NCI-H146 (cell line): ENCODE measurements around the gene SULT1B1.
A peak's percentile ranks its signal among the peaks of the same experiment; 100 is the strongest.
"Not testable (repeated sequence)": the region's sequence is repeated elsewhere in the genome, so short reads cannot be mapped to it uniquely, and the experiment has no call there.

ENCODE experiments used
- DNase-seq: peaks from one replicate; lab custom pipeline; 2025; lab: John Stamatoyannopoulos, UW

The SULT1B1 gene

GRCh38 chr4:69760455-69760854, at the start of gene SULT1B1:
TSS of gene SULT1B1 (minus strand) at chr4:69760620. CDS start at chr4:69755217, 5,403 bp downstream.
- DNase-seq, result no peak

GRCh38 chr4:69800599-69800998, 40.2 kb upstream of the SULT1B1 start:
- no peak for DNase-seq

GRCh38 chr4:69799337-69799736, 38.9 kb upstream of the SULT1B1 start:
- DNase-seq, result no peak

- DNase-seq, result no peak
Observed at GRCh38 chr4:69793732-69794131, 33.3 kb upstream of the SULT1B1 start.

DNA sequence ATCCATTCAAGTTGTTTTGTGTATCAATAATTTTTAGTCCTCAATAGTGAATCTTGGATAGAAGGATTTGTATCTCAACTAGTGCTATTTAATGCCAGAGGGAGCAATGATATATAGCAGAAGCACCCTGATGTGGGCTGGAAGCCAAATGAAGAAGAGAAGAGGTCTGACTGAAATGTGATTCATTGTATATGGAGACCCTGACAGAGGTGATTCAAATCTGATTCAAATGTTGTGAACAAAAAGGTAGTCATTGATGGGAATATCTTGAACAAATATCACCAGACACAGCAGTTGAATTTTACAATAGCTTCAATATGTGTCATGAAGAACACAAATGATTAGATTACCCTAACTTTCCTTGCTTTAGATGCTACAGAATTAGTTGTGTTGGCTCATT, 27.5 kb upstream of the SULT1B1 start:
- no peak for DNase-seq

DNA sequence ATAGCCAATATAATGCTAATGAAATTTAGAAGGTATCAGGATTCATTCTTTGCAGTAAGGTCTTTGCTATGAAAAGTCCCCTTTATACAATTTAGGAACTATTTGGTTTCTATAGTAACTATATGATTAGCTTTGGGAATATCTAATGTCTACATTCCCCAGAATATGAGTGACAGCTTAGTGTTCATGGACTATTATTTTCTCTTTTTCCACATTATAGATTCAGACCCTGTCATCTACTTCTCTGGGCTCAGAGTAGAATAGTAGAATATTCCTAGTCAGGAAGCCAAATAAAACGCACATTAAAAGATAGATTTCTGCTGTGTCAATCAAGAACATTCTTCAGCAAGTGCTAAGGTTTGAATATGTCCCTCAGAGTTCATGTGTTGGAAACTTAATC, 26.1 kb upstream of the SULT1B1 start:
- no peak for DNase-seq

- DNase-seq, result no peak
Observed at GRCh38 chr4:69785211-69785831, 24.9 kb upstream of the SULT1B1 start.

- no peak for DNase-seq
Observed at GRCh38 chr4:69782651-69783310, 22.4 kb upstream of the SULT1B1 start.

- DNase-seq, result peak; percentile 97
Observed at GRCh38 chr4:69781458-69782418, 21.3 kb upstream of the SULT1B1 start.

DNA sequence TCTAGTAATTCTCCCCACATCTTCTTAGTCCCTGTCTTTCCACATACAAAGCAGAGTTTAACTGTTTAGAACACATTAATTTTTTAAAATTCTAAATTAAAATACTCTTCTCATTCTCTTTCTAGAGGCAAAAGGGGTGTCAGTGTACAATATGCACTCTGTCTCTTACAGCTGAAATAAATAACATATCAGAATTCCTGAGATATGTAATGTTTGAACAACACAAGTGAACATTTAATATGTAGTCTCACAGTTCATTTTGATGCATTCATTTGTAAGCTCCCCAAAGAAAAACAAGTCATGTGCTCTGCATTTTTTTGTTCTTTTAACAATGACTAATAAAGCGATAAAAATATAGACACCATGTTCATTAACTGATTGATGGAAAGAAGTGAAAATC, 19.7 kb upstream of the SULT1B1 start:
- no peak for DNase-seq

- DNase-seq, result no peak
Observed at GRCh38 chr4:69776696-69777095, 16.3 kb upstream of the SULT1B1 start.

- peak; percentile 14 for DNase-seq
Observed at GRCh38 chr4:69775321-69775867, 15.0 kb upstream of the SULT1B1 start.

- DNase-seq, result no peak
Observed at GRCh38 chr4:69773484-69773883, 13.1 kb upstream of the SULT1B1 start.

DNA sequence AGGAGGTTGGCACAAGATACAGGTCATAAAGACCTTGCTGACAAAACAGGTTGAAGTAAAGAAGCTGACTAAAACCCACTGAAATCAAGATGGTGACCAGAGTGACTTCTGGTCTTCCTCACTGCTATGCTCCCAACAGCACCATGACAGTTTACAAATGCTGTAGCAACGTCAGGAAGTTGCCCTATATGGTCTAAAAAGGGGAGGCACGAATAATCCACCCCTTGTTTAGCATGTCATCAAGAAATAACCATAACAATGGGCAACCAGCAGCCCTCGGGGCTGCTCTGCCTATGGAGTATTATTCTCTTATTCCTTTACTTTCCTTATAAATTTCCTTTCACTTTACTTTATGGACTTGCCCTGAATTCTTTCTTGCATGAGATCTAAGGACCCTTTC, 8.1 kb upstream of the SULT1B1 start:
- DNase-seq, result not testable (repeated sequence)

GRCh38 chr4:69765751-69766150, 5.3 kb upstream of the SULT1B1 start:
- no peak for DNase-seq

GRCh38 chr4:69764311-69764710, 3.9 kb upstream of the SULT1B1 start:
- DNase-seq, result no peak

GRCh38 chr4:69763233-69763632, 2.8 kb upstream of the SULT1B1 start:
- DNase-seq, result no peak

- DNase-seq, result no peak
Observed at GRCh38 chr4:69759189-69759604, 1.2 kb downstream of the SULT1B1 start.

GRCh38 chr4:69757464-69757863, 3.0 kb downstream of the SULT1B1 start:
- DNase-seq, result no peak

GRCh38 chr4:69754926-69755580, 5.4 kb downstream of the SULT1B1 start:
- no peak for DNase-seq

DNA sequence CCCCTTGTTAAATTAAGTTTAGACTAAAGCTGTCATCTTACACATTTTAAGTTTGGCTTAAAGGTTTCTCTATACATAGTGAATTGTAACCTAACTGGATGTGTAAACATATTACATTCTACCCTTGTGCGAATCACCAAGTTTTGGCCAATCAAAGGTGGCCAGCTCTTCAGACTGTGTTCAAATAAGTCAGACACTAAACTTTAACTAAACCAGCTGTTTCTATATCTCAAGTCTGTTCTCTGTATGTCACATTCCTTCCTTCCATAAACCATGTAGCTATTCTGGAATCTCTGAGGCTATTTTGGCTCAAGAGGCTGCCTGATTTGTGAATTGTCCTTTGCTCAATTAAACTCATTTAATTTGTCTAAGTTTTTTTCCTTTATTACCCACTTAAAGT, 6.7 kb downstream of the SULT1B1 start:
- no peak for DNase-seq

GRCh38 chr4:69750346-69750745, 10.1 kb downstream of the SULT1B1 start:
- DNase-seq, result no peak
